OCI-LY1 (cell line): ENCODE data around the gene UPB1.

Experiments used
- CTCF ChIP-seq: fragments of 200-600 bp; sonication (generic), shearing (Covaris generic); IDR thresholded peaks from 2 replicates; pipeline ENCODE4 v1.5.1; 2017; ENCODE audit warnings: mild to moderate bottlenecking, antibody characterized with exemption, low read length, moderate library complexity, mixed read lengths
- EZH2 ChIP-seq: fragments of 200-600 bp; sonication (generic), shearing (Covaris generic); IDR thresholded peaks from 2 replicates; pipeline ENCODE4 v1.8.0; 2017; ENCODE audit warnings: borderline replicate concordance, mixed run types, mild to moderate bottlenecking, antibody characterized with exemption, low read length, moderate library complexity, mixed read lengths

GRCh38 chr22:24519496-24519895, 24.4 kb downstream of the UPB1 start:
- TF ChIP-seq CTCF = no peak
- no peak for TF ChIP-seq EZH2
